Neuron (in vitro differentiated cells): ENCODE measurements around the gene MAPT.

ENCODE experiments used
- H2AFZ ChIP-seq: one replicate; pipeline ENCODE4 v1.6.1; 2013; ENCODE audit warnings: low read depth, mild to moderate bottlenecking, inconsistent platforms, low read length, moderate library complexity
- H3K27me3 ChIP-seq: one replicate; pipeline ENCODE4 v1.6.1; 2013; ENCODE audit warnings: low read length; ENCODE audit not compliant: insufficient read depth
- H3K36me3 ChIP-seq: one replicate; pipeline ENCODE4 v1.6.1; 2013; ENCODE audit warnings: low read length; ENCODE audit not compliant: insufficient read depth
- H3K4me1 ChIP-seq: one replicate; pipeline ENCODE4 v1.6.1; 2013; ENCODE audit warnings: low read length; ENCODE audit not compliant: insufficient read depth
- H3K4me3 ChIP-seq: 2 replicates; pipeline ENCODE4 v1.5.1; 2013; ENCODE audit warnings: mild to moderate bottlenecking, low read length, moderate library complexity
- H3K9me3 ChIP-seq: one replicate; pipeline ENCODE4 v1.6.1; 2013; ENCODE audit warnings: low read length

Gene MAPT

GRCh38 chr17:45895969-45896785 lies 1.8 kb downstream of the MAPT start:
- H3K27me3 ChIP-seq, result peaks cover 58% of the 10 kb centered on the region
- no peaks in the 10 kb centered on the region for H3K36me3 ChIP-seq
- H3K9me3 ChIP-seq, result no peaks in the 10 kb centered on the region
- H3K4me3 ChIP-seq, result peak overlapping the region; percentile 66
- peaks cover 16% of the 10 kb centered on the region for H3K4me1 ChIP-seq
- H2AFZ ChIP-seq, result peak overlapping the region; percentile 99

GRCh38 chr17:45896803-45897693 lies 2.7 kb downstream of the MAPT start:
- H3K9me3 ChIP-seq, result no peaks in the 10 kb centered on the region
- H3K4me1 ChIP-seq, result peaks cover 16% of the 10 kb centered on the region
- H3K27me3 ChIP-seq, result peaks cover 58% of the 10 kb centered on the region
- no peak overlapping the region for H3K4me3 ChIP-seq
- H2AFZ ChIP-seq, result no peak overlapping the region
- H3K36me3 ChIP-seq, result no peaks in the 10 kb centered on the region

GRCh38 chr17:45900136-45900535 lies 5.8 kb downstream of the MAPT start:
- H3K4me1 ChIP-seq, result peaks cover 9% of the 10 kb centered on the region
- H3K4me3 ChIP-seq, result no peak overlapping the region
- no peaks in the 10 kb centered on the region for H3K9me3 ChIP-seq
- no peaks in the 10 kb centered on the region for H3K36me3 ChIP-seq
- H3K27me3 ChIP-seq, result peaks cover 56% of the 10 kb centered on the region
- no peak overlapping the region for H2AFZ ChIP-seq

GRCh38 chr17:45900723-45901415 lies 6.5 kb downstream of the MAPT start:
- H3K4me1 ChIP-seq, result peaks cover 3% of the 10 kb centered on the region
- no peak overlapping the region for H2AFZ ChIP-seq
- peaks cover 50% of the 10 kb centered on the region for H3K27me3 ChIP-seq
- no peak overlapping the region for H3K4me3 ChIP-seq
- no peaks in the 10 kb centered on the region for H3K9me3 ChIP-seq
- H3K36me3 ChIP-seq, result no peaks in the 10 kb centered on the region

GRCh38 chr17:45902892-45903346 lies 8.6 kb downstream of the MAPT start:
- Histone ChIP-seq H3K4me1 (no peaks in the 10 kb centered on the region), H3K4me3 (no peak overlapping the region), H3K9me3 (no peaks in the 10 kb centered on the region), H3K27me3 (peaks cover 37% of the 10 kb centered on the region), H2AFZ (no peak overlapping the region), H3K36me3 (no peaks in the 10 kb centered on the region)

GRCh38 chr17:45904866-45905265 lies 10.5 kb downstream of the MAPT start:
- Histone ChIP-seq H3K27me3 (peaks cover 22% of the 10 kb centered on the region), H3K4me3 (no peak overlapping the region), H2AFZ (no peak overlapping the region), H3K9me3 (no peaks in the 10 kb centered on the region), H3K36me3 (no peaks in the 10 kb centered on the region), H3K4me1 (no peaks in the 10 kb centered on the region)

GRCh38 chr17:45905814-45906213 lies 11.5 kb downstream of the MAPT start:
- H3K4me3 ChIP-seq, result no peak overlapping the region
- no peaks in the 10 kb centered on the region for H3K4me1 ChIP-seq
- no peaks in the 10 kb centered on the region for H3K36me3 ChIP-seq
- no peaks in the 10 kb centered on the region for H3K9me3 ChIP-seq
- H3K27me3 ChIP-seq, result peaks cover 12% of the 10 kb centered on the region
- no peak overlapping the region for H2AFZ ChIP-seq

- H3K4me3 ChIP-seq, result no peak overlapping the region
- H3K4me1 ChIP-seq, result no peaks in the 10 kb centered on the region
- no peaks in the 10 kb centered on the region for H3K36me3 ChIP-seq
- peaks cover 11% of the 10 kb centered on the region for H3K27me3 ChIP-seq
- no peak overlapping the region for H2AFZ ChIP-seq
- H3K9me3 ChIP-seq, result no peaks in the 10 kb centered on the region
These were observed 11.9 kb downstream of the MAPT start for GRCh38 chr17:45906237-45906636.

GRCh38 chr17:45906927-45907622 lies 12.7 kb downstream of the MAPT start:
- no peak overlapping the region for H3K4me3 ChIP-seq
- H3K9me3 ChIP-seq, result no peaks in the 10 kb centered on the region
- H3K27me3 ChIP-seq, result peaks cover 11% of the 10 kb centered on the region
- no peaks in the 10 kb centered on the region for H3K4me1 ChIP-seq
- no peaks in the 10 kb centered on the region for H3K36me3 ChIP-seq
- H2AFZ ChIP-seq, result no peak overlapping the region

- Histone ChIP-seq H3K36me3 (no peaks in the 10 kb centered on the region), H3K27me3 (peaks cover 11% of the 10 kb centered on the region), H2AFZ (no peak overlapping the region), H3K9me3 (no peaks in the 10 kb centered on the region), H3K4me3 (no peak overlapping the region), H3K4me1 (no peaks in the 10 kb centered on the region)
These were observed 13.5 kb downstream of the MAPT start for GRCh38 chr17:45907750-45908395.

GRCh38 chr17:45908460-45908859 lies 14.1 kb downstream of the MAPT start:
- Histone ChIP-seq H3K27me3 (peaks cover 11% of the 10 kb centered on the region), H3K4me3 (no peak overlapping the region), H3K4me1 (no peaks in the 10 kb centered on the region), H3K9me3 (no peaks in the 10 kb centered on the region), H3K36me3 (no peaks in the 10 kb centered on the region), H2AFZ (no peak overlapping the region)

GRCh38 chr17:45908935-45909334 lies 14.6 kb downstream of the MAPT start:
- Histone ChIP-seq H3K9me3 (no peaks in the 10 kb centered on the region), H3K27me3 (peaks cover 11% of the 10 kb centered on the region), H2AFZ (no peak overlapping the region), H3K4me1 (no peaks in the 10 kb centered on the region), H3K36me3 (no peaks in the 10 kb centered on the region), H3K4me3 (no peak overlapping the region)
